ENCODE measurements around the gene NBPF6. TPM values are rescaled to one million over a fixed set of nuclear protein-coding genes. Genes with fewer than 3 reads are reported as not detected.

NBPF6 gene
- total and polyA plus RNA-seq, 5 donors: not detected

Other genes starting within 250 kb of the NBPF6 start
- 10 to 100 TPM; 14.6 to 18.1 (median 16.7) TPM for gene SLC25A24, start 250.0 kb upstream of the NBPF6 start, total RNA-seq
- 8.8 TPM for gene SLC25A24, start 250.0 kb upstream of the NBPF6 start, polyA plus RNA-seq
- not detected for gene NBPF4, start 206.3 kb upstream of the NBPF6 start, total RNA-seq
- not detected for gene NBPF4, start 206.3 kb upstream of the NBPF6 start, polyA plus RNA-seq
- gene EEIG2, start 109.8 kb downstream of the NBPF6 start, total RNA-seq: 1 to 10 TPM; 5.0 to 9.8 (median 7.2) TPM
- 2.1 TPM for gene EEIG2, start 109.8 kb downstream of the NBPF6 start, polyA plus RNA-seq
- 1 to 10 TPM; 1.8 to 3.0 (median 2.2) TPM for gene HENMT1, start 210.8 kb downstream of the NBPF6 start, total RNA-seq
- 1.7 TPM for gene HENMT1, start 210.8 kb downstream of the NBPF6 start, polyA plus RNA-seq
- 10 to 100 TPM; 18.3 to 25.1 (median 24.3) TPM for gene PRPF38B, start 242.0 kb downstream of the NBPF6 start, total RNA-seq
- gene PRPF38B, start 242.0 kb downstream of the NBPF6 start, polyA plus RNA-seq: 21.8 TPM

Data from right cardiac atrium (tissue), 5 donors.